Kasumi-1 (cell line): Measurements from ENCODE around the gene ATXN1.
"Not testable (repeated sequence)": the region's sequence is repeated elsewhere in the genome, so short reads cannot be mapped to it uniquely, and the experiment has no call there.

Source experiments
- DNase-seq, 2 experiments: peaks; one replicate each; lab custom pipeline; 2025; lab: John Stamatoyannopoulos, UW

ATXN1 gene

GRCh38 chr6:16644540-16645250 is 116.6 kb downstream of the ATXN1 start:
- no peak for DNase-seq

GRCh38 chr6:16639684-16640480 is 121.4 kb downstream of the ATXN1 start:
- DNase-seq, result no peak

- DNase-seq, result no peak
Observed at GRCh38 chr6:16637635-16638034, 123.6 kb downstream of the ATXN1 start.

GRCh38 chr6:16635810-16636602 is 125.3 kb downstream of the ATXN1 start:
- DNase-seq, result no peak

- DNase-seq, result no peak
Observed at GRCh38 chr6:16635291-16635809, 125.9 kb downstream of the ATXN1 start.

GRCh38 chr6:16634855-16635254 is 126.4 kb downstream of the ATXN1 start:
- no peak for DNase-seq

GRCh38 chr6:16633961-16634360 is 127.3 kb downstream of the ATXN1 start:
- DNase-seq, result no peak

- DNase-seq, result peak in 1 of 2 experiments; percentile 6
Observed at GRCh38 chr6:16633465-16633864, 127.8 kb downstream of the ATXN1 start.

- DNase-seq, result no peak
Observed at GRCh38 chr6:16632101-16632500, 129.2 kb downstream of the ATXN1 start.

- no peak for DNase-seq
Observed at GRCh38 chr6:16630026-16630643, 131.1 kb downstream of the ATXN1 start.

GRCh38 chr6:16628580-16628979 is 132.7 kb downstream of the ATXN1 start:
- DNase-seq, result not testable (repeated sequence)

- no peak for DNase-seq
Observed at GRCh38 chr6:16626650-16627049, 134.6 kb downstream of the ATXN1 start.

- DNase-seq, result peak in 1 of 2 experiments; percentile 9
Observed at GRCh38 chr6:16625291-16626265, 135.7 kb downstream of the ATXN1 start.

- DNase-seq, result no peak
Observed at GRCh38 chr6:16624636-16625290, 136.5 kb downstream of the ATXN1 start.

- DNase-seq, result no peak
Observed at GRCh38 chr6:16623731-16624130, 137.5 kb downstream of the ATXN1 start.

GRCh38 chr6:16623029-16623653 is 138.1 kb downstream of the ATXN1 start:
- DNase-seq, result no peak

- no peak for DNase-seq
Observed at GRCh38 chr6:16622193-16622592, 139.1 kb downstream of the ATXN1 start.

GRCh38 chr6:16621002-16621401 is 140.3 kb downstream of the ATXN1 start:
- DNase-seq, result no peak

- no peak for DNase-seq
Observed at GRCh38 chr6:16619777-16620176, 141.5 kb downstream of the ATXN1 start.

GRCh38 chr6:16618962-16619361 is 142.3 kb downstream of the ATXN1 start:
- DNase-seq, result no peak
